K562 (cell line): ENCODE results near the gene TACC3. TPM values are rescaled to one million over a fixed set of nuclear protein-coding genes. Genes with fewer than 3 reads are reported as not detected.

Source experiments
- ATAC-seq: fragments of 200-7000 bp; cut with Tn5 transposase; 3 replicates; pipeline ENCODE4 v1.9.1; 2020; ENCODE audit warnings: moderate library complexity
- BruUV-seq: library from RNA; stranded (reverse); fragments of 400-500 nt; replicated peaks from 2 replicates; lab custom pipeline; 2021; lab: Mats Ljungman, UMichigan
- CTCF ChIA-PET: fragments of 300-600 bp; formaldehyde crosslinking; extraction: SDS; loops from one replicate; lab custom pipeline; 2021; ENCODE audit warnings: low intra/inter-chr PET ratio; lab: Yijun Ruan, JAX
- POLR2A ChIA-PET: fragments of 300-600, 350-650 bp; sonication (Branson Sonifier 250); formaldehyde crosslinking; extraction: SDS; loops from one replicate; lab custom pipeline; 2021; ENCODE audit warnings: antibody characterized with exemption, inconsistent platforms; lab: Yijun Ruan, JAX
- DNase-seq, 4 experiments: peaks; one replicate each; pipeline versions ENCODE4 v3.0.0 to v3.0.0-alpha.2; 2011 to 2018; ENCODE audit warnings: low spot score in 3 of 4, mixed read lengths in 3 of 4; ENCODE audit errors: extremely low read depth in 1 of 4
- FAIRE-seq: peaks from 2 replicates; lab custom pipeline; 2011; peaks lifted over from hg19 to GRCh38; lab: Jason Lieb, UNC
- H2AFZ ChIP-seq: 2 replicates; pipeline ENCODE4 v1.6.0; 2011; ENCODE audit warnings: low read depth, low read length, control low read depth, inconsistent platforms
- H3K27ac ChIP-seq: fragments of 200-600 bp; 3 replicates; pipeline ENCODE4 v1.8.0; 2011; ENCODE audit warnings: low read depth, mild to moderate bottlenecking, control low read depth, inconsistent platforms, low read length, moderate library complexity, mixed read lengths; ENCODE audit errors: extremely low read depth
- H3K27me3 ChIP-seq, 2 experiments: fragments of 300-600 bp in 1 of 2; 2 replicates in 1 of 2; 3 replicates in 1 of 2; pipeline versions ENCODE4 v1.6.0 to v1.8.0; 2011; ENCODE audit warnings: inconsistent platforms in 2 of 2, low read length in 2 of 2, mild to moderate bottlenecking in 1 of 2, mixed read lengths in 1 of 2, moderate library complexity in 1 of 2; ENCODE audit not compliant: control insufficient read depth in 2 of 2, insufficient read depth in 2 of 2
- H3K36me3 ChIP-seq: fragments of 300-600 bp; 3 replicates; pipeline ENCODE4 v1.8.0; 2011; ENCODE audit warnings: mild to moderate bottlenecking, low read length, inconsistent platforms; ENCODE audit not compliant: control insufficient read depth, insufficient read depth
- H3K4me1 ChIP-seq, 2 experiments: fragments of 200-600 bp in 1 of 2; replicated peaks in 1 of 2; 2 replicates in 1 of 2; 3 replicates in 1 of 2; pipeline versions ENCODE4 v1.5.1 to v1.8.0; 2011; ENCODE audit warnings: inconsistent platforms in 2 of 2, low read length in 2 of 2, mild to moderate bottlenecking in 1 of 2, mixed read lengths in 1 of 2, moderate library complexity in 1 of 2; ENCODE audit not compliant: control insufficient read depth in 2 of 2, insufficient read depth in 2 of 2
- H3K4me2 ChIP-seq: 2 replicates; pipeline ENCODE4 v1.6.1; 2011; ENCODE audit warnings: low read length, control low read depth, inconsistent platforms, mixed read lengths; ENCODE audit not compliant: insufficient read depth
- H3K4me3 ChIP-seq: fragments of 200-600 bp; sonication (generic), shearing (Covaris generic); 2 replicates; pipeline ENCODE4 v1.5.1; 2016; ENCODE audit warnings: control low read depth, inconsistent platforms
- H3K79me2 ChIP-seq: fragments of 200-600 bp; 3 replicates; pipeline ENCODE4 v1.8.0; 2011; ENCODE audit warnings: low read length, inconsistent platforms; ENCODE audit not compliant: control insufficient read depth, insufficient read depth
- H3K9ac ChIP-seq, 2 experiments: 2 replicates each; pipeline versions ENCODE4 v1.6.0 to v1.6.1; 2011; ENCODE audit warnings: low read depth in 2 of 2, low read length in 2 of 2, control low read depth in 1 of 2, inconsistent platforms in 1 of 2, mild to moderate bottlenecking in 1 of 2, mixed read lengths in 1 of 2; ENCODE audit not compliant: insufficient read depth in 1 of 2
- H3K9me1 ChIP-seq: one replicate; pipeline ENCODE4 v1.6.0; 2011; ENCODE audit warnings: inconsistent platforms, mild to moderate bottlenecking, low read length, moderate library complexity; ENCODE audit not compliant: control insufficient read depth, insufficient read depth
- H3K9me3 ChIP-seq: replicated peaks from 2 replicates; pipeline ENCODE4 v1.5.1; 2011; ENCODE audit warnings: low read depth, low read length, inconsistent platforms; ENCODE audit not compliant: control insufficient read depth, insufficient read depth
- H4K20me1 ChIP-seq: replicated peaks from 2 replicates; pipeline ENCODE4 v1.6.1; 2011; ENCODE audit warnings: low read length, inconsistent platforms, mixed read lengths; ENCODE audit not compliant: control insufficient read depth, insufficient read depth
- ATF7 ChIP-seq: fragments of 450-650 bp; IDR thresholded peaks from 2 replicates; pipeline ENCODE4 v1.7.1; 2014; ENCODE audit warnings: mild to moderate bottlenecking, moderate library complexity
- CEBPG ChIP-seq, 3 experiments: fragments of 200-800 bp in 1 of 3; sonication (Bioruptor generic) in 1 of 3; sonication (generic) in 1 of 3; formaldehyde crosslinking in 1 of 3; IDR thresholded peaks in 2 of 3; conservative IDR thresholded peaks in 1 of 3; 2 replicates each; pipeline versions ENCODE4 v1.6.1 to v1.8.0; 2016 to 2022; ENCODE audit warnings: missing compliant biosample characterization in 2 of 3, missing genetic modification characterization in 2 of 3, mild to moderate bottlenecking in 1 of 3, missing genetic modification reagents in 1 of 3
- GABPB1 ChIP-seq: sonication (generic); formaldehyde crosslinking; IDR thresholded peaks from 2 replicates; pipeline ENCODE4 v1.8.0; 2022; ENCODE audit warnings: mild to moderate bottlenecking, missing genetic modification reagents
- NFIC ChIP-seq: fragments of 450-650 bp; IDR thresholded peaks from 2 replicates; pipeline ENCODE4 v1.6.1; 2017; ENCODE audit warnings: mild to moderate bottlenecking, inconsistent platforms
- NKRF ChIP-seq: fragments of 450-650 bp; IDR thresholded peaks from 2 replicates; pipeline ENCODE4 v1.6.1; 2016; ENCODE audit warnings: borderline replicate concordance
- RAD21 ChIP-seq, 2 experiments: fragments of 250-450 bp in 1 of 2; fragments of 450-650 bp in 1 of 2; sonication (Bioruptor Pico) in 1 of 2; formaldehyde crosslinking in 1 of 2; IDR thresholded peaks in 1 of 2; conservative IDR thresholded peaks in 1 of 2; 2 replicates each; pipeline versions ENCODE4 v1.4.0 to v1.8.0; 2020 to 2022; ENCODE audit warnings: mild to moderate bottlenecking in 2 of 2, moderate library complexity in 1 of 2
- RFX7 ChIP-seq: fragments of 250-450 bp; sonication (Bioruptor Pico); IDR thresholded peaks from 2 replicates; pipeline ENCODE4 v1.5.1; 2021; ENCODE audit warnings: mild to moderate bottlenecking
- SFPQ ChIP-seq: fragments of 200-400 bp; formaldehyde crosslinking; IDR thresholded peaks from 2 replicates; pipeline ENCODE4 v1.6.1; 2017; ENCODE audit warnings: mild to moderate bottlenecking, low read depth, low read length, moderate library complexity
- TEAD4 ChIP-seq, 2 experiments: sonication (generic) in 1 of 2; formaldehyde crosslinking in 1 of 2; IDR thresholded peaks; 2 replicates each; pipeline versions ENCODE4 v1.6.1 to v1.8.0; 2012 to 2022; ENCODE audit warnings: borderline replicate concordance in 1 of 2, inconsistent platforms in 1 of 2, low read length in 1 of 2, mild to moderate bottlenecking in 1 of 2, missing genetic modification reagents in 1 of 2
- VEZF1 ChIP-seq: fragments of 200-800 bp; sonication (Bioruptor generic); IDR thresholded peaks from 2 replicates; pipeline ENCODE4 v1.6.1; 2017; ENCODE audit warnings: missing genetic modification characterization, missing compliant biosample characterization
- YBX1 ChIP-seq: fragments of 450-650 bp; IDR thresholded peaks from 2 replicates; pipeline ENCODE4 v1.7.1; 2016; ENCODE audit warnings: mild to moderate bottlenecking
- ZFX ChIP-seq: sonication (generic); formaldehyde crosslinking; IDR thresholded peaks from 2 replicates; pipeline ENCODE4 v1.8.0; 2022; ENCODE audit warnings: mild to moderate bottlenecking, missing genetic modification reagents, moderate library complexity
- ZNF830 ChIP-seq: fragments of 250-450 bp; sonication (Bioruptor Pico); IDR thresholded peaks from 2 replicates; pipeline ENCODE4 v1.5.0; 2021; ENCODE audit warnings: mild to moderate bottlenecking
- WGBS: fragments of 100-300 bp; shearing (Covaris generic); methylation state at CpG from one replicate; pipeline ENCODE4 v1.1.6; 2016; ENCODE audit warnings: low coverage, mixed read lengths; ENCODE audit not compliant: insufficient coverage; ENCODE audit errors: missing lambda C conversion rate; 5-methylcytosine and 5-hydroxymethylcytosine counted together
- in situ Hi-C: fragments of 300-500 bp; cut with MboI; formaldehyde crosslinking; loops from 4 replicates; pipeline ENCODE4 v1.15.0; 2018; ENCODE audit warnings: inconsistent platforms, mixed read lengths
- intact Hi-C: fragments of 100-400 bp; cut with micrococcal nuclease; formaldehyde crosslinking; loops from 2 replicates; pipeline ENCODE4 v1.14.2; 2022
- polyA plus RNA-seq, 8 experiments: library from polyadenylated mRNA; depleted of rRNA in 4 of 8; stranded (reverse) in 5 of 8; unstranded in 3 of 8; fragments of >200 nt; fragmentation: Nextera tagmentation in 2 of 8; fragmentation: Illumina TruSeq in 1 of 8; extraction: Ambion mirVana in 2 of 8; extraction: Trizol in 1 of 8; gene quantifications; 2 replicates each; pipeline versions ENCODE4 v1.2.1 to v1.2.3, GENCODE V29; 2011 to 2014; ENCODE audit warnings: inconsistent platforms in 1 of 8, missing spikeins in 1 of 8
- total RNA-seq, 7 experiments: library from RNA; depleted of rRNA in 6 of 7; stranded (reverse); fragments of >200 nt in 6 of 7; fragmentation: Illumina TruSeq in 2 of 7; extraction: Trizol in 2 of 7; gene quantifications; 2 replicates each; pipeline versions ENCODE4 v1.2.1 to v1.2.3, GENCODE V29; 2011 to 2021; ENCODE audit warnings: low replicate concordance in 1 of 7

TACC3 gene
- total and polyA plus RNA-seq, 9 of the 15 experiments (the other 6 are each of a cell fraction or from before 2014, with no cell fraction given) = 1.9 to 122 (median 55.6) TPM

- TF ChIP-seq GABPB1 (CRISPR knock-in tag) (0 out of 2 replicates have a peak, but pooled peaks have one; percentile 39), ZFX (CRISPR knock-in tag) (0 out of 2 replicates have a peak, but pooled peaks have one; percentile 3), RAD21 (CRISPR knock-in tag; conservative IDR thresholded peaks at IDR 0.05 in 1 of 2, IDR thresholded peaks at IDR 0.05 in 1 of 2) (no peak), CEBPG (CRISPR knock-in tag; IDR thresholded peaks at IDR 0.05) (no peak), CEBPG (tag; conservative IDR thresholded peaks at IDR 0.05 in 1 of 2, IDR thresholded peaks at IDR 0.05 in 1 of 2) (no peak)
These were observed 41.8 kb downstream of the TACC3 start (continued) for GRCh38 chr4:1763070-1763549.

GRCh38 chr4:1763550-1764080 lies 42.3 kb downstream of the TACC3 start:
- Histone ChIP-seq H3K9ac (peak overlapping the region; percentile 8 to 84; a peak in 3 of 4 replicates), H3K4me1 (peaks cover 2 to 85% of the 10 kb centered on the region in 2 experiments; a peak in 3 of 5 replicates), H2AFZ (peak overlapping the region; percentile 70), H3K36me3 (no peaks in the 10 kb centered on the region), H3K4me2 (peak overlapping the region; percentile 18; the same call in 1 of the 2 replicates), H3K4me3 (no peak overlapping the region), H3K27me3 (no peaks in the 10 kb centered on the region), H3K27ac (no peak overlapping the region), H3K79me2 (no peaks in the 10 kb centered on the region), H3K9me1 (no peaks in the 10 kb centered on the region), H3K9me3 (no peaks in the 10 kb centered on the region), H4K20me1 (0 out of 2 replicates have a peak, but pooled peaks cover 3% of the 10 kb centered on the region)
- BruUV-seq = no TSS peak
- 8% methylated on average over 10 of the region's 36 CpGs for WGBS
- ChIA-PET POLR2A (no interaction called here), CTCF (interaction anchor here (0.8 to 1.0 kb wide), 2 partner anchors 46 to 47 kb away, joined by 3 to 4 read pairs; no protein-coding TSS in a partner anchor)
- in situ Hi-C loops = no loop called here
- FAIRE-seq (no peak), ATAC-seq (peak; percentile 83), DNase-seq (peak; percentile 62 to 85 (median 70))
- intact Hi-C loops = loop anchor here (1.0 kb wide), 1 partner anchor 47 kb away; no protein-coding TSS in a partner anchor
- TF ChIP-seq ZNF830 (CRISPR knock-in tag) (no peak), ATF7 (no peak), NFIC (peak; percentile 41; the same call in 1 of the 2 replicates), SFPQ (no peak), YBX1 (no peak), NKRF (no peak), RFX7 (CRISPR knock-in tag) (no peak), VEZF1 (CRISPR knock-in tag) (peak; percentile 82), TEAD4 (IDR thresholded peaks at IDR 0.05; ENCODE audit: low read length) (no peak), TEAD4 (CRISPR knock-in tag; IDR thresholded peaks at IDR 0.05; ENCODE audit: borderline replicate concordance) (no peak)
